SW480 (cell line): Measurements from ENCODE around the gene SMARCAL1.
"Not testable (repeated sequence)": the region's sequence is repeated elsewhere in the genome, so short reads cannot be mapped to it uniquely, and the experiment has no call there.

Experiments
- DNase-seq: peaks from one replicate; pipeline ENCODE4 v3.0.0-alpha.2; 2016; ENCODE audit warnings: low spot score

Gene SMARCAL1

GRCh38 chr2:216502381-216503158, 90.3 kb downstream of the SMARCAL1 start:
- no peak for DNase-seq

GRCh38 chr2:216503159-216503629, 90.9 kb downstream of the SMARCAL1 start:
- no peak for DNase-seq

DNA sequence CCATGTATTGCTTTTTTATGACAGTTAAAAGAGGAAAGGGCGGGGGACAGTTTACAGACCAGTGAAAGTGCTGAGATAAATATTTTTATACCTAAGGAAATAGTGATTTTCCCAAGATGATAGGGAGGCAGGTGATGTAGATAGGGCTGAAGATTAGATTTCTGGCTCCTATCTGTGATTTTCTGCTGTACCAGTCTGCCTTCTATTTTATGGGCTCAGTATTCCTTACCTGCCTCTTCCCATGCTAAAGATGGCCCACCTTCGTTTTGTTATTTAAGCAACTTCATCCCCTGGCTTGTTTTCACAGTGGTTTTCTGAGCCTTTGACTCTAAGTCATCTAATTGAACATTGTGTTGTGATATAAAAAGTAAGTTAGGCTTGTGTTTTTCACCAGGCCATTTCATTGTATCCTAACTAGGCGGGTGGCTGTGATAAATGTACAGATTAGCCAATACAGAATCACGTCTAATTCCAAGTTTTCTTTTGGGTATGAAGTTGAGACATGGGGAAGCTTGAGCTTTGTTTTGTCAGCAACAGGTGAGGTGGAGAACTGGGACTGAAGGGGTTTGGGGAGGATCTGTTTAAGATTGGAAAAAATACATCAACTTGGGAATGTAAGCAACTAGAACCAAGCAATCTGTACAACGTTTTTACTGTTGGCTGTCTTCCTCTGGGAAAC, 91.6 kb downstream of the SMARCAL1 start:
- no peak for DNase-seq

- no peak for DNase-seq
Observed at GRCh38 chr2:216504376-216504762, 92.1 kb downstream of the SMARCAL1 start.

GRCh38 chr2:216505133-216506106, 93.1 kb downstream of the SMARCAL1 start:
- no peak for DNase-seq

DNA sequence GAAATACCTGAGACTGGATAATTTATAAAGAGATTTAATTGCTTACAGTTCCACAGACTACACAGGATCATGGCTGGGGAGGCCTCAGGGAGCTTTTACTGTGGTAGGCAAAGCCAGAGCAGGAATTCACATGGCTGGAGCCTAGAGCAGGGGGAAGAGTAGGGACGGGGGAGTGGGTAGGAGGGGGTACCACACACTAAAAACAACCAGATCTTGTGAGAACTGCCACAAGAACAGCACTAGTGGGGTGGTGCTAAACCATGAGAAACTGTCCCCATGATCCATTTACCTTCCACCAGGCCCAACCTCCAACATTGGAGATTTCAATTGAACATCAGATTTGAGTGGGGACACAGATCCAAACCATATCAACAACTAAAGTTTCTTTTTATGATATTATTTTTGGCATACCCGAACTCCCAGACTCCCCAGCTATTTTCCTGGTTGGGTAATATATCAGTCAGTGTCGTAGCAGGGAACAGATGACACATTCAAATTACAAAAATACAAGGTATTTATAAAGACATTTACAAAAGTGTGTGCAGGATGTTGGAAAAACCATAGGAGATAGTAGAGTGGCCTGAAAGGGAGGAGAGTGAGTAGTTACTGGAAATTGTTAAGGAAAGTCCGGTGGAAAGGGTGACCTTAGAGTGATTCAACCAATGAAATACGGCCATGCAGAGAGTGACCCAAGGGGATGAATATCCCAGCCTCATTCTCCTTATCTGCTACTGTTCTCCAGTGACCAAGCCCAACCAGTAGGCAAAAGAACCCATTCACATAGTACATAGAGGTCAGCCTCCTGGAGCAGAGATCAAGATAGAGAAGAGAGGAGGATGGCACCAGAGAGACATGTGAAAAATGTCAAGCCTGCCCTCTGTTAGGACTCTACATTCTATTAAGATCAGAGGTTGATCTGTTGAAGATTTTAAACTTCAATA, 95.2 kb downstream of the SMARCAL1 start:
- no peak for DNase-seq

- no peak for DNase-seq
Observed at GRCh38 chr2:216508229-216508628, 95.9 kb downstream of the SMARCAL1 start.

GRCh38 chr2:216516730-216517350, 104.6 kb downstream of the SMARCAL1 start:
- DNase-seq = peak; percentile 58

- DNase-seq = no peak
Observed at GRCh38 chr2:216517447-216518225, 105.4 kb downstream of the SMARCAL1 start.

DNA sequence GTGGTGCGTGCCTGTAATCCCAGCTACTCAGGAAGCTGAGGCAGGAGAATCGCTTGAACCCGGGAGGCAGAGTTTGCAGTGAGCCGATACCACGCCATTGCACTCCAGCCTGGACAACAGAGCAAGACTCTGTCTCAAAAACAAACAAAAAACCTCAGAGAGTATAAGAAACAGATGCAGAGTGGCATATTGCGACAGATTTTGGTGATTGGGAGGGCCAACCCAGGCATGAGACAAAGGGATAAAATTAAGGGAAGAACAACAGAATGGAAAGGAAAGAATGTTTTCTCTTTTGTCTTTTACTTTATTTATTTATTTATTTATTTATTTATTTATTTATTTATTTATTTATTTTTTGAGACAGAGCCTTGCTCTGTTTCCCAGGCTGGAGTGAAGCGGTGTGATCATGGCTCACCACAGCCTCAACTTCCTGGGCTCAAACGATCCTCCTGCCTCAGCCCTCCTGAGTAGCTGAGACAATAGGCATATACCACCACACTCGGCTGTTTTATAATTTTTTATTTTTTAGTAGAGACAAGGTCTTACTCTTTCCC, 106.4 kb downstream of the SMARCAL1 start:
- not testable (repeated sequence) for DNase-seq

DNA sequence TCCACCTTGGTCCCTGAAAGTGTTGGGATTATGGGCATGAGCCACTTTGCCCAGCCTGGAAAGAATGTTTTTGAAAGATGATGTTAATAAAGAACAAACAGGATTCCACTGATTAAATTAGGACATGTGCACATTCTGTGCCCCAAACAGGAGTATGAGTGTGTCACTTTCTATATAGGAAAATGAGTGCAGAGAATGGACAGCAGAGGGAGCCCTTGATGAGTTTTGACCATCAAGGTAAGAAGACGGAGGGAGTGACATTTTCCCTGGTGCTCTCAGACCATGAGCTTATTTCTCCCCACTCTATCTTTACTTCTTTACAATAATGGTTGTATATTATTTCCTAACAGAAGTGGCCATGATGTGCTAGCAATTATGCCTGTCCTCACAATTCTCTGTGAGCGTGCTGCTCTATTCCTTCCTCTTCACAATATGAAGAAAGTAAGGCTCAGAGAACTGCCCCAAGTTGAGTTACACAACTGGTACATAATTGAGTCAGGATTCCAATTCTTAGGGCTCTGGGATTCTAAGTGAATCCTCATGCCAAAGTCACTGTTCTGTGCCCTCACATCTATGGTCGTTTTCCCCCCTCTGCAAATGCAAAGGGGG, 107.0 kb downstream of the SMARCAL1 start:
- peak; percentile 77 for DNase-seq

- DNase-seq = no peak
Observed at GRCh38 chr2:216520112-216520511, 107.8 kb downstream of the SMARCAL1 start.

GRCh38 chr2:216522892-216523502, 110.7 kb downstream of the SMARCAL1 start:
- no peak for DNase-seq

GRCh38 chr2:216525972-216526371, 113.7 kb downstream of the SMARCAL1 start:
- DNase-seq = no peak

- DNase-seq = no peak
Observed at GRCh38 chr2:216526939-216527338, 114.7 kb downstream of the SMARCAL1 start.

DNA sequence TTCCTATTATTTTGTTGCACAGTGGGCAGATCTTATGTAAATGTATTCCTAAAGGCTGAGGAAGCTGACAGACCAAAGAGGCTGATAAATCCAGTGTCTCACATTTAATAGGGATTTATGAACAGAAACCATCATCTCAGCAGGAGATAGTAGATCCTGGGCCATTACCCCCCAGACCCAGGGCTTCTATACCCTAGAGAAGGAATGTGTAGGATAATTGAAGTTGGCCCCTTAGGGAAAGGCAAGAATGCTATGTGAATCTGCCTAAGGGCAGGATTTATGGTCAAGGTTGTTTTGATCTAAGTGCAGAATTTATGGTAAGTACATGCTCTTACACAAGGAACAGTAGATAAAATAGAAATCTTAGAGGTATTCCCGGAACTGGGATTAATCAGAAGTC, 115.3 kb downstream of the SMARCAL1 start:
- DNase-seq = no peak

DNA sequence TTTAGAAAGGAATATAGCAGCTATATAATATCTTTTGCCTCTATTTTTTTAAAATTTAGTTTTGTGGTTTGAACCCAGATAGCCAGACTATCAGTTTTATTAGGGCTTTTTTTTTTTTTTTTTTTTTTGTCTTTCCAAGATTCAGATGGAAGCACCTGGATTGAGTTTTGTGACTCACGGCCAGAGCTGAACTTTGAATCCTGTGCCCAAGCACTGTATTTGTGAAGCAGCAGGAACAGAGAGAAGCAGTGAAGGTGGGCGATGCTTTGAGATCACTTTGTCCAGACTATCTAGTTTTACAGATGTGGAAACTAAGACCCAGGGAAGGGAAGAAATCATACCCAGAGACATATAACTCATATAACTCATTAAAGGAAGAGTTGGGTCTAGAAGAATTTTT, 120.3 kb downstream of the SMARCAL1 start:
- no peak for DNase-seq
